SU-DHL-6 (cell line): ENCODE data around the gene SEZ6L.

Experiments
- H2AFZ ChIP-seq: fragments of 200-600 bp; sonication (generic); 2 replicates; pipeline ENCODE4 v1.6.1; 2014; ENCODE audit warnings: low read depth, mild to moderate bottlenecking, moderate library complexity, mixed read lengths, antibody characterized with exemption, low read length; ENCODE audit not compliant: severe bottlenecking
- H3F3A ChIP-seq: fragments of 200-600 bp; shearing (Covaris generic); 2 replicates; pipeline ENCODE4 v1.6.0; 2016; ENCODE audit warnings: antibody characterized with exemption, mild to moderate bottlenecking; ENCODE audit not compliant: insufficient read depth
- H3K27ac ChIP-seq: fragments of 200-600 bp; sonication (generic); 2 replicates; pipeline ENCODE4 v1.5.1; 2016; ENCODE audit warnings: low read depth, mild to moderate bottlenecking, low read length, moderate library complexity, mixed read lengths
- H3K27me3 ChIP-seq: fragments of 200-600 bp; sonication (generic), shearing (Covaris generic); 2 replicates; pipeline ENCODE4 v1.6.0; 2014; ENCODE audit warnings: mild to moderate bottlenecking, low read length
- H3K36me3 ChIP-seq: fragments of 200-600 bp; sonication (generic); 2 replicates; pipeline ENCODE4 v1.6.1; 2014; ENCODE audit warnings: mild to moderate bottlenecking, low read length, mixed read lengths
- H3K4me2 ChIP-seq: fragments of 300-600, 200-600 bp; shearing (Covaris generic), sonication (generic); 2 replicates; pipeline ENCODE4 v1.6.0; 2014; ENCODE audit warnings: low read length, low read depth, mild to moderate bottlenecking; ENCODE audit not compliant: poor library complexity, severe bottlenecking
- H3K4me3 ChIP-seq: fragments of 200-600 bp; sonication (generic); 2 replicates; pipeline ENCODE4 v1.5.1; 2014; ENCODE audit warnings: antibody characterized with exemption, low read length, mild to moderate bottlenecking, mixed read lengths; ENCODE audit not compliant: insufficient read depth, poor library complexity, severe bottlenecking
- H3K79me2 ChIP-seq: fragments of 200-600 bp; sonication (generic); 2 replicates; pipeline ENCODE4 v1.6.1; 2014; ENCODE audit warnings: mild to moderate bottlenecking, low read length, moderate library complexity; ENCODE audit not compliant: insufficient read depth
- H3K9ac ChIP-seq: fragments of 200-600 bp; sonication (generic); 2 replicates; pipeline ENCODE4 v1.7.0; 2014; ENCODE audit warnings: mild to moderate bottlenecking, low read length
- H3K9me2 ChIP-seq: fragments of 200-600 bp; sonication (generic); replicated peaks from 2 replicates; pipeline ENCODE4 v1.6.1; 2014; ENCODE audit warnings: low read length; ENCODE audit not compliant: insufficient read depth
- H3K9me3 ChIP-seq: fragments of 200-600 bp; sonication (generic); 2 replicates; pipeline ENCODE4 v1.6.1; 2014; ENCODE audit warnings: low read length, mixed read lengths; ENCODE audit not compliant: insufficient read depth
- H4K20me1 ChIP-seq: fragments of 200-600 bp; sonication (generic); 2 replicates; pipeline ENCODE4 v1.6.1; 2014; ENCODE audit warnings: low read depth, mild to moderate bottlenecking, antibody characterized with exemption, low read length, moderate library complexity, mixed read lengths
- CTCF ChIP-seq: fragments of 200-600 bp; sonication (generic); IDR thresholded peaks from one replicate; pipeline ENCODE4 v1.5.1; 2017; ENCODE audit warnings: antibody characterized with exemption, mild to moderate bottlenecking, low read length, moderate library complexity; ENCODE audit not compliant: insufficient read depth, poor library complexity, severe bottlenecking
- EZH2phosphoT487 ChIP-seq: fragments of 200-600 bp; sonication (generic), shearing (Covaris generic); conservative IDR thresholded peaks from 2 replicates; pipeline ENCODE4 v1.6.1; 2018; ENCODE audit warnings: mild to moderate bottlenecking, antibody characterized with exemption, low read length, moderate library complexity, mixed read lengths

The SEZ6L gene

GRCh38 chr22:26194313-26194712 is 25.1 kb downstream of the SEZ6L start:
- no peaks in the 10 kb centered on the region for H3K9me2 ChIP-seq
- no peak overlapping the region for H3K4me2 ChIP-seq
- no peaks in the 10 kb centered on the region for H3K27me3 ChIP-seq
- H3K4me3 ChIP-seq = no peak overlapping the region
- no peaks in the 10 kb centered on the region for H4K20me1 ChIP-seq
- H3K36me3 ChIP-seq = no peaks in the 10 kb centered on the region
- H3K9ac ChIP-seq = no peak overlapping the region
- no peaks in the 10 kb centered on the region for H3K79me2 ChIP-seq
- H2AFZ ChIP-seq = no peak overlapping the region
- H3F3A ChIP-seq = no peaks in the 10 kb centered on the region
- H3K9me3 ChIP-seq = no peaks in the 10 kb centered on the region
- H3K27ac ChIP-seq = no peak overlapping the region
- TF ChIP-seq EZH2phosphoT487 = no peak
- no peak for TF ChIP-seq CTCF

DNA sequence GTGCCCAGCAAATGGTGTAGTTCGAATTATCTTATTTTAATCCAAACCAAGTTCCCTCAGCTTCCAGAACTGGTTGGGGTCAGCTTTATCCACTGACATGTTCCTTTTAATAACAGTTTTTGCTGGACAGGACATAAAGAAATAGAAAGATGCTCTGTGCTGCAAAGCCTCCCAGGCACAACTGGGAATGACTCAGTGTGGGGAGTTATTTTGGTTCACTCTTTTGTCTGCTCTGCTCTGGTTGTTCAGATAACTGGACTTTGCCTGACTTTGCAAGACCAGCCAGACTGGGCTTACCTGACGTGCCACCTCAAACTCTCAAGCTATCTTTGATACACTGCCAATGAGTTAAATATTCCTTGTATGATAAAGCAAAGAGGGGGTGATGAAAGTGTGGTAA is 25.6 kb downstream of the SEZ6L start:
- H3K9ac ChIP-seq = no peak overlapping the region
- H3K27ac ChIP-seq = no peak overlapping the region
- H2AFZ ChIP-seq = no peak overlapping the region
- H3K36me3 ChIP-seq = no peaks in the 10 kb centered on the region
- H3K9me3 ChIP-seq = no peaks in the 10 kb centered on the region
- no peak for TF ChIP-seq EZH2phosphoT487
- no peak for TF ChIP-seq CTCF
- no peaks in the 10 kb centered on the region for H3K27me3 ChIP-seq
- no peak overlapping the region for H3K4me3 ChIP-seq
- no peaks in the 10 kb centered on the region for H3F3A ChIP-seq
- no peaks in the 10 kb centered on the region for H3K9me2 ChIP-seq
- no peaks in the 10 kb centered on the region for H4K20me1 ChIP-seq
- H3K79me2 ChIP-seq = no peaks in the 10 kb centered on the region
- no peak overlapping the region for H3K4me2 ChIP-seq

DNA sequence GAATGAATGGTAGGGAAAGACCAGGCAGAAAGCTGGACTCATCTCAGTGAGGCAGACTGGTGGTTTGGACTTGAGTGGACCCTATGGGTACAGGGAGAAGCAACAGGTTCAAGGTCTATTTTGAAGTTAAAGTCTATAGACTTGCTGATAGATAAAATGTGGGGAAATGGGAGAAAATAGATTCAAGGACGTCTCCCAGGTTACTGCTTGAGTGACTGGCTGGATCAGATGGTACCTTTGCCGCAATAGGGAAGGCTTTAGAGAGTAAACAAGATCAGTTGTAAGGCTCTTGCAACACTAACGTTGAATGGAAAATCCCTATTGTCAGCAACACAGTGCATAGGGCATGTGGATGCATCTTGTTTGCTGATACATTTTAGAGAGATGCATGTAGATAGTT is 27.4 kb downstream of the SEZ6L start:
- no peaks in the 10 kb centered on the region for H4K20me1 ChIP-seq
- H3K9me2 ChIP-seq = no peaks in the 10 kb centered on the region
- H3K27me3 ChIP-seq = no peaks in the 10 kb centered on the region
- no peaks in the 10 kb centered on the region for H3K9me3 ChIP-seq
- no peak overlapping the region for H3K27ac ChIP-seq
- no peak overlapping the region for H3K9ac ChIP-seq
- no peaks in the 10 kb centered on the region for H3K79me2 ChIP-seq
- H2AFZ ChIP-seq = no peak overlapping the region
- no peak overlapping the region for H3K4me2 ChIP-seq
- H3K4me3 ChIP-seq = no peak overlapping the region
- TF ChIP-seq CTCF = no peak
- TF ChIP-seq EZH2phosphoT487 = no peak
- H3F3A ChIP-seq = no peaks in the 10 kb centered on the region
- H3K36me3 ChIP-seq = no peaks in the 10 kb centered on the region

DNA sequence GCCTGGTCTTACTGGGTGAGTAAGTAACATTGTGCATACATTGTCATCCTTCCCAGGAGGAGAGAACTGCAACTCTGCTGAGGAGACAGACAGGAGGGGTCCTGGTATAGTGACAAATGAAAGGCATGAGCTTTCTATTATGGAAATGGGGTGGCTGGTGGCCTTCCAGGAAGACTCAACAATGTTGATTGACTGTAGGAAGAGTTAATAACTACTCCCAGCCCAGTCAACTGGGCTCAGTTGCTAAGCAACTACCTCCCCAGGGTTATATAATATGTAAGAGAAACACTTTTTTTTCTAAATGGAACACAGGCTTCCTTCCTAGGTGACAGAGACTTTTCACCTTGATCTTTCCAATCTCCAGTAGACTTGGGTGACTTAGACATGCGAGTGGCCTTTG is 28.2 kb downstream of the SEZ6L start:
- Histone ChIP-seq H3K4me2 (no peak overlapping the region), H3K9me2 (no peaks in the 10 kb centered on the region), H2AFZ (no peak overlapping the region), H3K9me3 (no peaks in the 10 kb centered on the region), H3K4me3 (no peak overlapping the region), H3F3A (no peaks in the 10 kb centered on the region), H3K79me2 (no peaks in the 10 kb centered on the region), H3K36me3 (no peaks in the 10 kb centered on the region), H3K27ac (no peak overlapping the region), H3K9ac (no peak overlapping the region), H3K27me3 (no peaks in the 10 kb centered on the region), H4K20me1 (no peaks in the 10 kb centered on the region)
- TF ChIP-seq CTCF (no peak), EZH2phosphoT487 (no peak)
